GM23248 (cell line): ENCODE results near the gene PLEKHA5. TPM values are rescaled to one million over a fixed set of nuclear protein-coding genes. Genes with fewer than 3 reads are reported as not detected.
"Not testable (repeated sequence)": the region's sequence is repeated elsewhere in the genome, so short reads cannot be mapped to it uniquely, and the experiment has no call there.

Source experiments
- DNase-seq: peaks from one replicate; pipeline ENCODE4 v3.0.0-alpha.2; 2015
- H2AFZ ChIP-seq: fragments of 200-600 bp; sonication (generic); 2 replicates; pipeline ENCODE4 v1.6.1; 2016; ENCODE audit warnings: antibody characterized with exemption
- H3F3A ChIP-seq: fragments of 200-600 bp; sonication (generic); 2 replicates; pipeline ENCODE4 v1.6.1; 2016; ENCODE audit warnings: mild to moderate bottlenecking, antibody characterized with exemption, mixed run types; ENCODE audit not compliant: insufficient read depth
- H3K27ac ChIP-seq: fragments of 200-600 bp; sonication (generic); 2 replicates; pipeline ENCODE4 v1.5.1; 2016; ENCODE audit warnings: mild to moderate bottlenecking
- H3K27me3 ChIP-seq: fragments of 200-600 bp; sonication (generic); replicated peaks from 2 replicates; pipeline ENCODE4 v1.6.1; 2016; ENCODE audit warnings: mild to moderate bottlenecking; ENCODE audit not compliant: insufficient read depth
- H3K36me3 ChIP-seq: fragments of 200-600 bp; sonication (generic); 2 replicates; pipeline ENCODE4 v1.6.1; 2016; ENCODE audit warnings: low read depth, mild to moderate bottlenecking
- H3K4me1 ChIP-seq: fragments of 200-600 bp; sonication (generic); 2 replicates; pipeline ENCODE4 v1.6.1; 2016; ENCODE audit warnings: mild to moderate bottlenecking; ENCODE audit not compliant: insufficient read depth
- H3K4me2 ChIP-seq: fragments of 200-600 bp; sonication (generic); one replicate; pipeline ENCODE4 v1.6.1; 2016; ENCODE audit warnings: mild to moderate bottlenecking; ENCODE audit not compliant: unreplicated experiment
- H3K4me3 ChIP-seq: fragments of 200-600 bp; sonication (generic); 2 replicates; pipeline ENCODE4 v1.5.1; 2016; ENCODE audit warnings: mild to moderate bottlenecking
- H3K79me2 ChIP-seq: fragments of 200-600 bp; sonication (generic); 2 replicates; pipeline ENCODE4 v1.6.1; 2016; ENCODE audit warnings: mild to moderate bottlenecking; ENCODE audit not compliant: insufficient read depth
- H3K9ac ChIP-seq: fragments of 200-600 bp; sonication (generic); 2 replicates; pipeline ENCODE4 v1.6.1; 2016; ENCODE audit warnings: mild to moderate bottlenecking
- H3K9me2 ChIP-seq: fragments of 200-600 bp; sonication (generic); 2 replicates; pipeline ENCODE4 v1.6.1; 2016; ENCODE audit warnings: mixed run types, mild to moderate bottlenecking, moderate library complexity; ENCODE audit not compliant: insufficient read depth
- H3K9me3 ChIP-seq: fragments of 200-600 bp; sonication (generic); one replicate; pipeline ENCODE4 v1.6.1; 2017; ENCODE audit warnings: low read depth
- H4K20me1 ChIP-seq: fragments of 200-600 bp; sonication (generic); 2 replicates; pipeline ENCODE4 v1.6.0; 2016; ENCODE audit not compliant: insufficient read depth
- EZH2 ChIP-seq: fragments of 200-600 bp; sonication (generic); IDR thresholded peaks from 2 replicates; pipeline ENCODE4 v1.6.1; 2018; ENCODE audit warnings: antibody characterized with exemption, mild to moderate bottlenecking; ENCODE audit not compliant: insufficient read depth, poor library complexity, severe bottlenecking
- EZH2phosphoT487 ChIP-seq: fragments of 200-600 bp; sonication (generic); IDR thresholded peaks from 2 replicates; pipeline ENCODE4 v1.6.1; 2018; ENCODE audit warnings: antibody characterized with exemption, moderate library complexity, mild to moderate bottlenecking, low read depth; ENCODE audit not compliant: insufficient read depth
- WGBS, 2 experiments: methylation state at CpG; one replicate each; pipeline ENCODE4 v1.1.6; 2015 to 2017; ENCODE audit warnings: low lambda C conversion rate in 2 of 2, low coverage in 1 of 2; ENCODE audit errors: missing lambda C conversion rate in 2 of 2; 5-methylcytosine and 5-hydroxymethylcytosine counted together
- in situ Hi-C: fragments of 300-500 bp; cut with MboI; formaldehyde crosslinking; loops from 2 replicates; pipeline ENCODE4 v1.15.0; 2020
- polyA plus RNA-seq: library from polyadenylated mRNA; unstranded; fragments of >200 nt; fragmentation: Nextera tagmentation; extraction: Ambion mirVana; gene quantifications from 2 replicates; pipeline ENCODE4 v1.2.1, GENCODE V29; 2016
- total RNA-seq: library from RNA; depleted of rRNA; stranded (reverse); fragments of >200 nt; shearing (Covaris generic); gene quantifications from 2 replicates; pipeline ENCODE4 v1.2.3, GENCODE V29; 2014

The PLEKHA5 gene
- total and polyA plus RNA-seq, 2 experiments from 2014 or later = 10.0 to 12.1 TPM

DNA sequence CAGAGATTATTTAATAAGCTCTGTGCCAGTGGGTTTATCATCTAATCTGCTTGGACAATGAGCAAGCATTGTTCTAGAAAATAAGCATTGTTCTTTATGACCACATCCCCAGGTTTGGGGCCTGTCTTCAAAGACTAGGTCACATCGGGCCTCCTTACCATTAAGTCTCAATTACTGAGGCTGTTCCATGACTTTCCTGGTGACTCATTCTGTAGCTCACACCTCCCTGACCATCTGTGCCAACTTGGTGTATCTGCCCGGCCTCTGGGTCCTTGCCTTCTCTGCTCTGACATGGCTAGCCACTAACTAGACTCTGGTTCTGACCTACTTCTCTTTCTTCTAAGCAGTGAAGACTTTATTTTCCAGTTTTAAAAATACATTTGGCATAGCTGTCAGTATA, 44.4 kb upstream of the PLEKHA5 start:
- no peaks in the 10 kb centered on the region for H3K9me3 ChIP-seq
- no peaks in the 10 kb centered on the region for H3K79me2 ChIP-seq
- H4K20me1 ChIP-seq = no peaks in the 10 kb centered on the region
- no peak overlapping the region for H3K9ac ChIP-seq
- peak; percentile 4 for DNase-seq
- TF ChIP-seq EZH2phosphoT487 (no peak), EZH2 (no peak)
- no peak overlapping the region for H3K4me2 ChIP-seq
- no peaks in the 10 kb centered on the region for H3K4me1 ChIP-seq
- H3F3A ChIP-seq = no peaks in the 10 kb centered on the region
- in situ Hi-C loops = no loop called here
- no peak overlapping the region for H2AFZ ChIP-seq
- 95% methylated on average over 2 of the region's 2 CpGs for WGBS, 2 experiments
- H3K27me3 ChIP-seq = no peaks in the 10 kb centered on the region
- H3K36me3 ChIP-seq = no peaks in the 10 kb centered on the region
- H3K27ac ChIP-seq = no peak overlapping the region
- H3K9me2 ChIP-seq = 0 out of 2 replicates have a peak, but pooled peaks cover 3% of the 10 kb centered on the region
- H3K4me3 ChIP-seq = no peak overlapping the region

DNA sequence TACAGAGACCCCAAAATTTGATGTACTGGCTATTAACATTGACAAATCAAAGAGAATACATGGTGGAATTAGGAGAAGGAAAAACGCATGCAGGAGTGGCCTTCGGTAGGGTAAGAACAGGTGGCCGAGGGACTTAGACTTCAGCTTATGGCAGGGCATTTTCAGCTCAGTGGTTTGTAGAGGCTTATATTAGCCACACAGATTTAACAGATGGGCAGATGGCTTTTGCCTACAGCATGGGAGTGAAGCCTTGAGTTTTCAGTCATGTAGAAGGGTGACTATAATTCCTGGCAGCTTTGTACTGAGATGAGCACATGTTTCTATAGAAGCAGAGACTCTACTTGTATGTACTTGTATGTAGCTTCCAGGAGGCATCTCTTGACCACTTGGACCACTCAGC, 40.9 kb upstream of the PLEKHA5 start:
- H3K9me3 ChIP-seq = no peaks in the 10 kb centered on the region
- no peaks in the 10 kb centered on the region for H3K27me3 ChIP-seq
- H3K4me2 ChIP-seq = no peak overlapping the region
- 94 to 99% methylated on average over 3 of the region's 3 CpGs for WGBS, 2 experiments
- H3K4me1 ChIP-seq = no peaks in the 10 kb centered on the region
- H3K4me3 ChIP-seq = no peak overlapping the region
- H3K79me2 ChIP-seq = no peaks in the 10 kb centered on the region
- no peak overlapping the region for H2AFZ ChIP-seq
- H3K9me2 ChIP-seq = 0 out of 2 replicates have a peak, but pooled peaks cover 3% of the 10 kb centered on the region
- no peaks in the 10 kb centered on the region for H3F3A ChIP-seq
- in situ Hi-C loops = no loop called here
- no peak for DNase-seq
- no peak overlapping the region for H3K27ac ChIP-seq
- H4K20me1 ChIP-seq = no peaks in the 10 kb centered on the region
- H3K9ac ChIP-seq = no peak overlapping the region
- no peaks in the 10 kb centered on the region for H3K36me3 ChIP-seq
- no peak for TF ChIP-seq EZH2phosphoT487
- TF ChIP-seq EZH2 = no peak

DNA sequence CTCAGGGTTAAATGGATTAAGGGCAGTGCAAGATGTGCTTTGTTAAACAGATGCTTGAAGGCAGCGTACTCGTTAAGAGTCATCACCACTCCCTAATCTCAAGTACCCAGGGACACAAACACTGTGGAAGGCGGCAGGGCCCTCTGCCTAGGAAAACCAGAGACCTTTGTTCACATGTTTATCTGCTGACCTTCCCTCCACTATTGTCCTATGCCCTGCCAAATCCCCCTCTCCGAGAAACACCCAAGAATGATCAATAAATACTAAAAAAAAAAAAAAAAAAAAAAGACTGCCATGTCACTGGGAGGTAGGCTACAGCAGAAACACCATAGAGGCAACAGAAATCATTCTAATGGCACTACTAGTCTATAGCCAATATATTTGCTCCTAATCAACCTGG, 37.1 kb upstream of the PLEKHA5 start:
- H3K27me3 ChIP-seq, in situ Hi-C loops, H4K20me1 ChIP-seq, H3K79me2 ChIP-seq, H3K36me3 ChIP-seq, H3K9me3 ChIP-seq, H2AFZ ChIP-seq, H3K9me2 ChIP-seq, DNase-seq, H3K4me2 ChIP-seq, H3K27ac ChIP-seq, H3K9ac ChIP-seq, H3F3A ChIP-seq, H3K4me3 ChIP-seq: not testable (repeated sequence)
- peaks cover 17% of the 10 kb centered on the region for H3K4me1 ChIP-seq
- WGBS, 2 experiments = 58 to 74% methylated on average over 4 of the region's 4 CpGs

GRCh38 chr12:19093218-19093617, 36.3 kb upstream of the PLEKHA5 start:
- H3F3A ChIP-seq = peaks cover 5% of the 10 kb centered on the region; the same call in 1 of the 2 replicates
- H4K20me1 ChIP-seq = no peaks in the 10 kb centered on the region
- H3K36me3 ChIP-seq = no peaks in the 10 kb centered on the region
- no peak overlapping the region for H3K4me3 ChIP-seq
- DNase-seq = no peak
- 0 out of 2 replicates have a peak, but pooled peaks cover 2% of the 10 kb centered on the region for H3K9me2 ChIP-seq
- H3K4me1 ChIP-seq = peaks cover 18% of the 10 kb centered on the region
- no peaks in the 10 kb centered on the region for H3K79me2 ChIP-seq
- in situ Hi-C loops = no loop called here
- no peak overlapping the region for H3K9ac ChIP-seq
- no peak overlapping the region for H3K4me2 ChIP-seq
- no peaks in the 10 kb centered on the region for H3K9me3 ChIP-seq
- WGBS, 2 experiments = 82 to 84% methylated on average over 3 of the region's 3 CpGs
- no peak overlapping the region for H3K27ac ChIP-seq
- H2AFZ ChIP-seq = no peak overlapping the region
- TF ChIP-seq EZH2phosphoT487 = no peak
- TF ChIP-seq EZH2 = no peak
- no peaks in the 10 kb centered on the region for H3K27me3 ChIP-seq

DNA sequence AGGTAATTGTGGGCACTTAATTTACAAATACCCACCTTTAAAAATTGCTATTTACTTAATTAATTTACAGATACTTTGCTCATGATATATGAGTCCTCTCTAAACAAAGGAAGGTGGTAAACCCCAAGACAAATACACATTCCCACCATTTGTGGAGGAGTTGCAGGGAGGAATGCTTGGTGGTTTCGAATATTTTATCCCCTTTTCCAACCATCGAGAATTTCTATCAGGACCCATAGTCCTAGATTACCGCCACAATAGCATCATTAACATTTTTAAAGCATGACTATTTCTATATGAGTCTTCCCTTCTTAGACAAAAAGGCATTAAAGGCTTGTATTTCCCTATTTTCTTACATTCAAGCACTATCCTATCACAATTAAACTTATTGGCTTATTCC, 34.2 kb upstream of the PLEKHA5 start:
- H3K27ac ChIP-seq = no peak overlapping the region
- DNase-seq = no peak

More for the DNA sequence above, 34.2 kb upstream of the PLEKHA5 start:
- Histone ChIP-seq H3K9ac (no peak overlapping the region), H3K79me2 (no peaks in the 10 kb centered on the region), H3K4me2 (no peak overlapping the region), H3K9me2 (no peaks in the 10 kb centered on the region), H2AFZ (no peak overlapping the region), H3K36me3 (no peaks in the 10 kb centered on the region), H3K9me3 (no peaks in the 10 kb centered on the region), H3K27me3 (no peaks in the 10 kb centered on the region), H3K4me1 (peaks cover 18% of the 10 kb centered on the region), H3K4me3 (no peak overlapping the region), H3F3A (peaks cover 5% of the 10 kb centered on the region; the same call in 1 of the 2 replicates), H4K20me1 (no peaks in the 10 kb centered on the region)
- 90 to 93% methylated on average over 3 of the region's 3 CpGs for WGBS, 2 experiments
- TF ChIP-seq EZH2phosphoT487 (no peak), EZH2 (no peak)
- in situ Hi-C loops = no loop called here
